Measurements from ENCODE around the gene EVL.

Gene EVL

DNA sequence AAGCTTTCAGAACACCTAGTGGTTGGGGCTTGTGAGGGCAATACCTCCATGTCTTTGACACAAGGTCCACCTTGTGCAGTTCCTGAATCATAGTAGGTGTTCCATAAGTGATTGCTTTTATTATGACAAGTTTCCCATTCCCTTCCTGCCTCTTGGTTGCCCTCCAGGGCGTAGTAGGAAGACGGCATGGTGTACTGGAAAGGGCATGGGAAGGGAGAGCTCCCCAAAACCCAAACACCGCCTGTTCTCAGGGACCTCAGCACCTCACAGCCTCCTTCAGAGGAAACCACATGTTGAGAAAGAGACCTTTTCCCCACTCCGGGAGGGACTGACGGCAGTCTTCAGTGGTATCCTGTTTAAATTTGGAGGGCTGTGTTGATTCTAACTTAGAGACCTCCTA lies 21.1 kb downstream of the EVL start:
- DNase-seq, result no peak

DNA sequence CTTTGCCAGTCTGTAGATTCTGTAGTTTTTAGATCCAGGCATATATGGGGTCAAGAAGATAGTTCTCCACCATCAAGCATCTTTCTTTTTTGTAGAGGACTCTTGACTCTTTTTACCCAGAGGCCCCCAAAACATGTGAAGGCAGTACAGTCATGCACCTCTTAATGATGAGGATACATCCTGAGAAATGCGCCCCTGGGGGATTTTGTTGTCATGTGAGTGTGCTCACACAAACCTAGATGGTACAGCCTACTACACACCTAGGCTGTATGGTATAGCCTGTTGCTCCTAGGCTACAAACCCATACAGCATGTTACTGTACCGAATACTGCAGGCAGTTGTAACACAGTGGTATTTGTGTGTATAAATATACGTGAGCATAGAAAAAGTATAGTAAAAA lies 23.0 kb downstream of the EVL start:
- DNase-seq, result no peak

DNA sequence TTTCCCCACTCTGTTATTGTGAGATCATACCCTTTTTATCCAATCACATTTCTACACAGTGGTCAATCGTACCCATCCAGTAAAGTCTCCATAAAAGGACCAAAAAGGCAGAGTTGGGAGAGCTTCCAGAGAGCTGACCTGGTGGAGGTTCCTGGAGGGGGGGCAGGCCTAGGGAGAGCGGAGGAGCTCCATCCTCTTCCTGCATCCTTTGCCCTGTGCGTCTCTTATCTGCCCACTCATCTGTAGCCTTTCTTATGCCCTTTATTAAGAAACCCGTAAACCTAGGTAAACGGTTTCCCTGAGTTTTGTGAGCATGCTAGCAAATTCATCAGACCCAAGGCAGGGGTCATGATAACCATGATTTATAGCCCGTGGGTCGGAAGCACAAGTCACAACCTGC lies 26.2 kb downstream of the EVL start:
- no peak for DNase-seq

DNA sequence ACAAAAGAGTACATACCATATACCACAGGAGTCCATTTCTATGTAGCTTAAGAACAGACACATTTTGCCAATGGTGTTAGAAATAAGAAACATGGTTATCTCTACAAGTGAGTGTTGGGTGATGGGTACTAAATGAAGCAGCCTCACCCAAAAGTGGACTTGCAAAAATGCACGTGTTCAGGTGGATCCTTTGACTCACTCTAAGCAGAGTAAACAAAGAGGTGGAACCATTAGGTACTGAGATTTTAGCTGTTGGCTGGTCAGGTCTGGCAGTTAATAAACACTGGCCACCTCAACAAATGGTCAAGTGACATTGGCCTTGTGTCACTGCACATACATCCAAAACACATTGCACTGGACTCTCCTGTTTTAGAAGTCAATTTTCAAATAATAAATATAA lies 27.6 kb downstream of the EVL start:
- no peak for DNase-seq

DNA sequence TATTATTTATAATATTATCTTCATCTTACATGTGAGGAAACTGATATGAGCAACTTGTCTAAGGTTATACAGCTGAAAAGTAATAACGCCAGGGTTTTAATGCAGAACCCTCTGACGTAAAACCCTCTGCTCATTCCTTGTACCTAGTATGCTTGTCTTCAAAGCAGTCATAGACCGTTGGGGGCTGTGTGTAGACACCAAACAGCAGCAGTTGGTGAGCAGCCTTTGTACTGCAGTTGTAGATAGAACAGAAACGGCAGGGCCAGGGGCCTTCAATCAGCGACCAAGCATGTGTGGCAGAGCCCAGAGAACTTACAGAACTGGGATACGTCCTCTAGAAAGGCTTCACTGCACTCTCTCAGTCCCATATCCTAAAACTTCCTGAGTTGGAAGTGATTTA lies 28.1 kb downstream of the EVL start:
- no peak for DNase-seq

DNA sequence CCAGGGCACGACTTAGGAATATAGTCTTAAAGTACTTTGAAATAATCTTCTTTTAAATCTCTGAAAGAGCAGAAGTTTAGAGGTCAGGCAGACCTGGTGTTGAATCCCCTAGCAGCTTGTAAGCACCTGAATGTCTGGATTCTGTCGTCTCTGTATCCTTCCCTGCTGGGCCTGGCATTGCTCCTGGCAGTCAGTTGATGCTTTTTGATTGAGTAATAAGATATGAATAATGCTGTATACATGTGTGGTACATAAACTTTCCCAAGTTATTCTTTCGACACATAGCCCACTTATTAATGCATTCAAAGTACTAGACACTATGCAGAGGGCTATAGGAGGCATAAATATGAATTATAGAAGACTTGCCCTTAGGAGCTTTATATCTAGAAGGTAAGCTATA lies 31.4 kb downstream of the EVL start:
- DNase-seq, result no peak

DNA sequence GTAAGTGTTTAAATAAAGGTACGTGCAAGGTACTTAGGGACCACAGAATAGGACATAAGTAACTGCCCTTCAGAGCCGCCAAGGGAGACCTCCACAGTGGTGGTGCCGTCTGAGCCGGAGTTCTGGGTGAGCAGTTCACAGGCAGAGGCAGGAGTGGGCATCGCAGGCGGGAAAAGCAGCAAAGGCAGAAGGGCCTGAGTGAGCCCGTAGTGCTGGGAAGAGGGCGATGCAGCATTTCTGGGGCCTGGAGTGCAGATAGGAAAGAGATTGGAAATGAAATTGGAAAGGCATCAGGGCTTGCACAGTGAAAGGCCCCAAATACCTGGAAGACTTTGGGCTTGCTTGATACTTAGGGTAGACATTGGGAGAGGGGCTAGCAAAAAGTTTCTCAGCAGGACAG lies 32.9 kb downstream of the EVL start:
- no peak for DNase-seq

DNA sequence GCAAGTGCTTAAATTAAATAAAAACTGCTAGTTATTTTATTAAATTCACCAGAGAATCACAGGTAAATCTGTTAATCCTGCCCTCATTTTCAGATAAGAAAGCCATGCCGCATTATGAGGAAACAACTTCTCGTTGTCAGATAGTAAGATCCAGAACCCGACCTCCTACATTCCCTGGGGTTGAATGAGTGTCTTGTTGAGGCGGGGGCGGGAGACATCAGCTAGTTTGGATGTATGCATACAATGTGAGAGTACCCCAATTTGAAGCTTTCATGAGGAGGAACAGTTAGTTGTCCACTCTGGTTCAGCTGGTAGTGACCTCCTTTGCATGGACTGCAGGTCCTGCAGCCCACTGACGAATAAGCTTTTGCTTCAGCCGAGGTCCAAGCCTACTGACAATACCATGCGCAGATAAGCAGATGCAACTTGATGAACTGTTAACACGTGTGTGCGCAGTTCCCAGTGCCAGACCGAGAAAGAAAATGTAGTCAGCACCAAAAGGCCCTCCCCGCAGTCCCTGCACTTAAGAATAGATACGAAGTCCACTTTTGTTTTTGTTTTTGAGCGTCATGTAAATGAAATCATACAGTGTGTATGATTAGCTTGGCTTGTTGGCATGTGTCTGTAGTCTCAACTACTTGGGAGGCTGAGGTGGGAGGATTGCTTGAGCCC lies 34.9 kb downstream of the EVL start:
- no peak for DNase-seq

DNA sequence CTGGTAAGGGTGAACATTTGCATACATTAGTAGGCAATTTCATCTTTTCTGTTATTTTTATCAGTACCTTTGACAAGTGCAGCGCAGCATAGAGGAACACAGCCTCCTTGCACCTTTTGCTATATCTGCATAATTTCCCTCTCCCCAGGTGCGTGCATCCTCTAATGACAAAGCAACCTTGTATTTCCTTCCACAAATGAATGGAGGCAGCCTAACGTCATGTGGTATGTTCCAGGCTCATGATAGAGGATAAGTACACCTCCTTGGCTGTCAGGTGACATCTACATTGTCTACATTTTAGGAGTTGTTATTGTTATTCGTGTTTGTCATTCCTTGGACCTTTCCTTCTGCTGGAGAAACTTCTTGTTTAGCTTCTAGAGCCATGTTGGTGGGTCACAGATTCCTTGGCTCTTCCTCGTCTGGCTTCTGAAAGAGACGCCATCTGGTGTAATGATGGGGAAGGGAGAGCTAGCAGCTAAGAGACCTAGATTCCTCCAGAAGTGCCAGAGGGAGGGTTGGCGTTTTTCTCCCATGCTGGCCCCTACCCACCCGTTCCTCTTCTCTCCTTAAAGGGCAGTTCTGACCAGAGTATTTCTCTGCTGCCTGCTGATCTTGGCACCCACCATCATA lies 37.0 kb downstream of the EVL start:
- no peak for DNase-seq

DNA sequence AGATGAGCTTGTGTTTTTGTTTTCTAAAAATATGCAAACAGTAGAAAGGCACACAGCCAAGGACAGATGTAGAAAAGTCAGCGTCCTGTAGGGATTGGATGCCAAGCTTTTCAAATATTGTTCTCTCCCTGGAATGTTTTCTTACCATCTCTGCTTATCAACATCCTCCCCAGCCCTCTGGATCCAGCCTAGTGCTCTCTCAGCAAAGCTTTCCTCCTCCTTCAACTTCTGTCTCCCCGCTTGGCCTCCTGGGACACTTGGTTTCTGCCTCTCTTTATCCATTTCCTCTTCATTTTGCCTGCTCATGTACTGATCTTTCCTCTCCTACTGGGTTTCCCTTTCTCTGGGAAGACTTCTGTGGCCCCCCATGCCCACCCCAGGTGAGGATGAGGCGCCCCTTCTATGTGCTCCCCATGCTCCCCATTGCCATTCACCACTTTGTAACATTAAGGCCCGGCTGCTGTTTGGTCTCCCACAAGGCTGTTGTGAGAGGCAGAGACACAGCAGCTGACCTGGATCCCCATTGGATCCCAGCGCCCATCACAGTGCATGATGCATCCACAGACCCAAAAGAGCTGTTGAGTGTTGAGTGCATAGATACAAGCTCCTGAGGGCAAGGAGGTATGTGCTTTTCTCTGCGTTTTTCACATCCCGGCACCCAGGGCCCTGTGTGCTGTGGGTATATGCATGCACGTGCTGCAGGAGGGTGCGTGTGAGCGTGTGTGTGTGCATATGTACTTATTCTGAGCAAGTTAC lies 38.2 kb downstream of the EVL start:
- no peak for DNase-seq

DNA sequence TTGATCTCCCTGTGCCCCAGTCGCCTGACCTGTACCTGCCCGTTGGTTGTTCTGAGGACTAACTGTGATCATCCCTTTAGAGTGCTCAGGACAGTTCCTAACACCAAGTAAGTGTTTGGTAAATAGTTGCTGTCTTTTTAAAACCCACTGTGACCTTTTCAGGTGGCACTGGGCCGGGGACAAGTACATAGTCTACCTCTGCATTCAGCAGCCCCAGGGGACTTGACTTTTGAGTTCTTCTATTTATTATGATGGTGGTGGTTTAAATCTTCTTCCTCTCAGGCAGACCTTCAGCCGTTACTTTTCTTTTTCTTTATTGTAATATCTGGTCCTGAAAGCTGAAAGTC lies 38.8 kb downstream of the EVL start:
- no peak for DNase-seq

DNA sequence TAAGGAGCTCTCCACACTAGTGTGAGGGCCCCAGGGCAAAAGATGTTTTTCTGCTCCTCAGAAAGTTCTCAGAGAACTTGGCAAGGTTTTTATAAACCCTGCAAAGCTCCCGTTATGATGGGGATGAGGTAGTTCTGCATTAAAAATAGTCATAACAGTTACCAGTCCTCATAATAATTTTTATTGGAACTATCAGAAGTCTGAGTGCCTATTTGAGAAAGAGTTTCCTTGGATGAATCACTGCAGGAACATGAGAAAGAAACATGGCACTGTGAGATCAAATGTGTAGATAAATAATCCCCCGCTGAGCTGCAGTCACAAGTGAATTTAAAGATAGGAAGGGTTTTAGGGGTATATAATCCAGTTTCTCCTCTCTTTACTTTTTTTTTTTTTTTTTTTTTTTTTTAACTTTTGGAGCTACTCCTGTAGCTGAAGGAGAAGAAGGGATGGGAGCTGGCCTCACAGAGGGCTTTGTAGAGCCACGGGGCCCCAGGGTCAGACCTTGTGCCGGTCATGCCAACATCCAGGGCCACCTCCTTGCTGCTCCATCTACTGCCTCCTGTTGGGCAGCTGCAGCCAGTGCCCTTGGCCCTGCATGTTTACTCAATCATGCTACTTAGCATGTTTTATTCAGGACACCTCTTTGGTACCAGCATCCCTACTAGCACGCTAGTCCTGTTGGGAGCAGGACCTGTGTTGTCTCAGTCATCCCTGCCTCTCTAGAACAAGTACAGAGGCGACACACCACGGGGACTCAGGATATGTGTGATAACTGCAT lies 39.5 kb downstream of the EVL start:
- no peak for DNase-seq

DNA sequence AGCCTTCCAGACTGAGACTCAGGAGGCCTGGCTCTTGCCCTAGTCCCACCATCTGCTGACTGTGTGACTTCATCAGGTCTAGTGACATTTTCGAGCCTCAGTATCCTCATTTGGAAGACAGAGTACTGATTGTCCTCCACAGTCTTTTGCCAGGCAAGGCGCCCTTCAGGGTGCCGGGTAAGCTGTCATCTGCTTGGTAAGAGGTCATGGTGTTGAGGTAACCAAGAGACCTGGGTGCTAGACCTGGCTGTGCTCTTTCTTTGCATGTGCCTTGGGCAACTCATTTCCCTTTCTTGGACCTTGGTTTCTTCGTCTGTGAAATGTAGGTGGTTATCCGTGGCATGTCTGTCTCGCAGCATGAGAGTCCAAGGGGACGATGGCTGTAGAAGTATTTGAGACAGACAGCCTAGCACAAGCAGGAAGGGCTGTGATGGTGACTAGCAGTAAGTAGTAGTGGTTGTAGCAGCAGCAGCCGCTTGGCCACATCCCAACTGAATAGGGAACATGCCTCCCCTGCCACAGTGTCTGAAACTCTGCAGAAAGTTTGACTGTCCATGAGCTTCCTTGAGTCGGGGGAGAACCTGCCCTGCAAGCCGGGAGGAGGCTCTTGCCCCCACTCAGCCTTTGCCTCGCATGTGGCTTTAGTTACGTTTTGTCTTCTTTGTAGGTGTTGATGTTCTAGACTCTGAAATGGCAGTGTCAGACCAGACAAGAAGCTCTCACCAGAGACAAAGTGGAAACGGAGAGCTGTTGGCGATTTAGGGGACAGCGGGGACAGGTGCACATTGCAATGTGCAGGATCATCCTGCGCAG lies 40.3 kb downstream of the EVL start:
- DNase-seq, result no peak

DNA sequence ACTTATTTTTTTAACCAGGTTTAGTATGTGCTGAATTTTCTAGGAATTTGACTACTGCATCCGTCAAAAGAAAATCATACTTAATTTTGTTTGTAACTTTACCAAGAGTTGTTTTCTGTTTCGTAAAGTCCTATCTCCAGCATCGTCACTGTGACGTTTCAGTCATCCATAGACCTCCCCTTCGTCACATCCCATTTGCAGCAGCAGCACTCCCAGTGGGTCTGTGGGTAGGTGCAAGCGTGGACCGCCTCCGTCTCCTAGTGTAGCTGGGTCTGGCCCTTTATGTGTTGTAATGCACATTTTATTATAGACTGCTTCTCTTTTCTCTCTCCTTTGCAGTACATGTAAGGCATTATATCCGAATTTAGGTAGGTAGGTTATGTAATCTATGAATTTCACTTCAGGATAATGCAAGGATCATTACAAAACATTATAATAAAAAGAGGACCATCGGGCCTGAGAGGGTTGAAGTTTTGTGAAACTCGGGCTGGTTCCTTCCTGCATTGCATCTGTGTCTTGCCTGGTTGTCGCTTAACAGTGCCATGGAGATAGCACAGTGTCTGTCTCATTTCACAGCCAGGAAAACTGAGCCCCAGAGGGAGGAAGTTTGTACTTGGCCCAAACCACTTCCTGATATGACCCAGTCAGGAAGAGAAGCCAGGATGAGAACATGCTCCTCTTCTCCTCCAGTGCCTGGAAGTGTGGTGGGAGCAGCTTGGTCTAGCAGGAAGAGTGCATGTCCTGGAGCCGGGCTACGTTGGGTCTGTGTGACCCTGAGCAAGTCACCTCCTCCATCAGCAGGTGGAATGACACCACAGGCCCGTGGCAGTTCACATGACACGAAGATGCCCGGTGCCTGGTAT lies 41.3 kb downstream of the EVL start:
- DNase-seq, result no peak

DNA sequence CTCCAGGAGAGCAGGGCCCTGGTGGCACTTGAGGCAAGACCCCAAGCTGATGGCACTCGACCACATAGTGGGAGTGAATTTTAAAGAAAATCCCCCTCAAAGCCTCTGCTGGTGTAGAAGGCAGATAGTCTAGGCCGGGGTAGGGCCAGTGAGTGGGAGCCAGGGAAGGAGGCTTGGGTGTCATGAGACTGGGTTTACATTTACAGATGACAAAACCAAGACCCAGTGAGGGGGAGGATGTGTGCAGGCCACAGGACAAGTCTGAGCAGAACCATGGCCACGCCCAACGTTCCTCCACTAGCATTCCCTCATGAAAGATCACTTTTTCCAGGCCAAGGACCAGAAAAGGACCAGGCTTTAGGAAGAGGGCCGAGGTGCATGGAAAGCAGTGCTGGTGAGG lies 42.0 kb downstream of the EVL start:
- DNase-seq, result no peak

DNA sequence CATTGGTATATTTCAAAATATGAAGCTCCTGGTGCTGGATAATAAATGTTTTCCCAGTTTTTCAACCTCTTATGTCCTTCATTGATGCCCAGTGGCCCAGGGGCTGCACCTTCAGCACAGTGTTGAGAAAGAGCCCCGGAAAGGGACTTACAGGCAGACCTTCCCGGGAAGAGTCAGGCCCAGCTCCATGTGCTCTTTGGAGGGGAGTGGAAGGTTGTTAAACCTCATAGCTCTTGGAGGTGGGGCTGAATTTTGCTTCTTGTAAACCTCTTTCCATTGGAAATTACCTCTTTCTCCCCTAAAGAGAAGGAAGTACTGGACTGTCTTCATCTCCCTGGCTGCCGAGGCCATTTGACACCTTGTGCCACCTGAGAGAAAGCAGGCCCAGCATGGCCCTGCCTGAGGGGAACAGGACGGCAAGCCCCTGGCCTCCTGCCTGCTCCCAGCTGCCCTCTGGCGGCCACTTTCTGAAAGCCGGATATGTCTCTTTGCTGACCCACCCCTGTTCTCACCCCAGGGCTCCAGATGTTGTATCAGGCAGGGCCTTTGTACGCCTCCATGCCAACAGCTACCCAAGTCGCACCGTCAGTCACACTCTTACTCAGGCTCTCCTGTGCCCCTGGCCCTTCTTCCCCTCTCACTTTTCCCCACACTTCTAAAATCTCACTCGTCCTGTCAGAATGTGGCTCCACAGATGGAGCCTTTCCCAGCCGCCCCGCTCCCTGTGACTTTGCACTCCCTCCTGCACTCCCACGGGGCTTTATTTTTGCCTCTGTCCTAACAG lies 43.0 kb downstream of the EVL start:
- peak; percentile 54 for DNase-seq

DNA sequence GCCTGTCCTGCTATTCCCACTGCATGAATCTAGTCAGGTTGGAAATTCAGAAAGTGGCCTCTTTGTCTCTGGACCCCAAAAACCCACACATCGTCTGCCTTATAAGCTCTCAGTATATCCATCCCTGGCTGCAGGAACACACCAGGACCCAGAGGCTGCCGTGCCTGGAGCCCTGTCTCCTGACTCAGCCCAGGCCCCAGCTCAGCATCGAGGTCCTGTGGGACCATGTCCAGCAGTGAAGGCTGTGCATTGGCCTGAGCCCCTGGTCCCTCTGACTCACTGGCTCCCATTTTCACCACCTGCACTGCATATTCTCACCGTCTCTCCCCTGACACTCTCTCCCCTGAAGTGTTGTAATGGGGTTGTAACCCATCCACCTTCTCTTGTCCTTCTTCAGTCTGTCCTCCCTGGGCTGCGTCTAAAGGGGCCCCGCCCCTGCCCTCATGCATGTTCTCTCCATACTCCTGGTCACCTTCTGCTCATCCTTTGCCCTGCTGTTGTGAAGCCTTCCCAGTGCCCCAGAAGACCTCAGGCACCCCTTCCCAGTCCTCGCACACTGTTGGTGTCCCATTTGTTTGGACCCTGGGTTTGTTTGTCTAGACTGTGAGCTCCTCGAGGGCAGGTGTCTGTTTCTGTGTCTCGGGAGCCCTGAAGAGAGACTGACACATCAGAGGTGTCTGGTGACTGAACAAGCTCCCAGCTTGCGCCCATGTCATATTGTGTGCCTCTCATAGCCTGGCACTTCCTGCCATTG lies 43.8 kb downstream of the EVL start:
- no peak for DNase-seq

DNA sequence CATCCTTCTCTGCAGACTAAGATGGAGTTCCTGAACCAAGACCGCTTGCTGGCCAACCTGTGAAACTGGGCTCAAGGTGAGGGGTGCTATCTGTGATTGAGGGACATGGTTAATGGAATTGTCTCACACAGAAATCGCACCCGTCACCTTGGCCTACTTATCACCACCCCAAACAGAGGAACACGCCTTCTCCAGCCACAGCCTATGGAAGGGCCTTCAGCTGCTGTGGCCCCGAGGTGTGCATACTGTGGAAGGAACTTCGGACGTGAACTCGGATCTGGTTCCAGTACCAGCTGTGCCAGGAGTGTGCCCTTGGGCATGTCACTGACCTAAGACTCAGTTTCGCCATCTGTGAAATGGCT lies 44.4 kb downstream of the EVL start:
- DNase-seq, result no peak

DNA sequence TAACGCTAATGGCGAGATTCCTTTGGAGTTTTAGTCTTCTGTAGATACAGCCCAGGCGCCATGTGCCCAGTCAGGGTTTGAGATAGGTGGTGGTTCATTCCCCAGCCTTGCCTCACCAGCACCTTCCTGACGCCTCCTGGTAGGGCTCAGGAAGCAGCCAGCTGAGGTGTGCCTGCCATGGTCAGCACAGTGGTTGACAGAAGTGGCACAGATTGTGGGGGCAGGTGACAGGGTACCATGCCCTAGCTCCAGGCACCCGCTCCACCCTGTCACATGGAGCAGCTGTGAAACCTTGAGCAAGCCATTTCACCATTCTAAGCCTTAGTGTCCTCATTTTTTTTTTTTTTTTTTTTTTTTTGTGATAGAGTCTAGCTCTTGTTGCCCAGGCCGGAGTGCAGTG lies 45.6 kb downstream of the EVL start:
- DNase-seq, result no peak
